HEK293T (cell line): ENCODE measurements around the gene FBXO10.

Source experiments
- BHLHE40 ChIP-seq: fragments of 450-650 bp; IDR thresholded peaks from 2 replicates; pipeline ENCODE4 v1.6.1; 2016; ENCODE audit warnings: mild to moderate bottlenecking, moderate library complexity, borderline replicate concordance
- FOXM1 ChIP-seq: fragments of 450-650 bp; IDR thresholded peaks from 2 replicates; pipeline ENCODE4 v1.6.1; 2017; ENCODE audit warnings: mild to moderate bottlenecking, borderline replicate concordance
- PKNOX1 ChIP-seq: fragments of 450-650 bp; IDR thresholded peaks from 2 replicates; pipeline ENCODE4 v1.6.1; 2016

- TF ChIP-seq PKNOX1 (peak; percentile 86), BHLHE40 (no peak), FOXM1 (peak; percentile 82)
Measured at GRCh38 chr9:37465249-37466036, 110.7 kb downstream of the FBXO10 start, which contains the start of gene ZBTB5.
